Medulla oblongata (tissue), 1 donor: Measurements from ENCODE around the gene TTBK2.
"Not testable (repeated sequence)": the region's sequence is repeated elsewhere in the genome, so short reads cannot be mapped to it uniquely, and the experiment has no call there.

Source experiments
- DNase-seq: peaks from one replicate; pipeline ENCODE4 v3.0.0-alpha.2; 2015; ENCODE audit errors: extremely low spot score

The TTBK2 gene

GRCh38 chr15:42826251-42826890 lies 94.2 kb downstream of the TTBK2 start:
- no peak for DNase-seq

GRCh38 chr15:42825599-42825998 lies 95.0 kb downstream of the TTBK2 start:
- DNase-seq, result no peak

GRCh38 chr15:42820811-42821210 lies 99.8 kb downstream of the TTBK2 start:
- DNase-seq, result no peak

- DNase-seq, result no peak
Observed at GRCh38 chr15:42819786-42820185, 100.8 kb downstream of the TTBK2 start.

GRCh38 chr15:42811433-42811832 lies 109.1 kb downstream of the TTBK2 start:
- DNase-seq, result no peak

DNA sequence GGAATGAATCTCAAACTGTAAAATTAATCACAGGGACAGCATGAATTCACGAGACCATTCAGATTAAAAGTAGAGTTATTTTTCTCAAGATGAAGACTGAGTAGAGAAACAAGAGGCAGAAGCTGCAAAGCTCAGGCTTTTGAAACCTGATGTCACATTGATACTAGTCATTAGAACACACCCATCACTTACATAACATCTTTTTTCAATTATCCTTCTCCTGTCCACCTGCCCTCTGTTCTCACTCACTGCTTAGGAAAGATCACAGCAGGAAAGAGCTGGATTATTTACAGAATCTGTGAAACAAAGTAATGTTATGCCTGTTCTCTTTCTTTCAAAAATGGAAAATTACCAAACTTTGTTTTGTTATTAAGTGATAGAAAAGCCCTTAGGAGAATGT lies 111.7 kb downstream of the TTBK2 start:
- no peak for DNase-seq

DNA sequence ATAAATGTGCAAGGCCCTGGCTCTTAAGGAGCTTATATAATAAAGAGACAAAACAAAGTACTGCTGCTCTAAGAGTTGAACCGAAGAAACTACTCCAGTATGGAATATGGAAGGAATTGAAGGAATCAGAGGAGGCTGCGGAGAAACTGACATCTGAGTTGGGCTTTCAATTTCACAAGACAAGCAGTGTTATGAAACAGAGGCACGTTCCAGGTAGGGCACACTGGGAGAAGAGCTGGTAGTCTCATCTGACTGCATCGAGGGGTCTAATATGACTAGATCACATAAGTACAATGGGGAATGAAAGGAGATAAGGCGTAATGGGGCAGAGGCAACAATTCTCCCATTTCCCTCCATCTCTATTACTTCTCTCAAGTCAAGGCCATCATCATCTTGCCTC lies 115.3 kb downstream of the TTBK2 start:
- DNase-seq, result no peak

- DNase-seq, result no peak
Observed at GRCh38 chr15:42804739-42805138, 115.8 kb downstream of the TTBK2 start.

DNA sequence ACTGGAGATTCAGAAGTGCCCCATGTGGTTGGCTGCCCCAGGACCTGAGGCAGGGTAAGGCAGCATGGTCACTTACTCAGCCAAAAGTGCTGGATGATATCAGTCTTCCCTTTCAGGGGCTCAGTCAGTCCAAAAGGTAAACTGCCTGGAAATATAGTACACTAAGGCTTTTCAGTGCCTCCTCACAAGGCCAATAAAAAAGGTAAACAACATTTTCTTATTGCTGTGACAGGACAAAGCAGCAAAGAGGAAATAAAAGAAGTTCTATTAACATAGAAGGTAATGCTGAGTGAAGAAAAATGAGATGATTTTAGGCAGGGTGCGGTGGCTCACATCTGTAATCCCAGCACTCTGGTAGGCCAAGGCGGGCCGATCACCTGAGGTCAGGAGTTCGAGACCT lies 117.1 kb downstream of the TTBK2 start:
- DNase-seq, result no peak

- DNase-seq, result no peak
Observed at GRCh38 chr15:42802168-42802567, 118.4 kb downstream of the TTBK2 start.

DNA sequence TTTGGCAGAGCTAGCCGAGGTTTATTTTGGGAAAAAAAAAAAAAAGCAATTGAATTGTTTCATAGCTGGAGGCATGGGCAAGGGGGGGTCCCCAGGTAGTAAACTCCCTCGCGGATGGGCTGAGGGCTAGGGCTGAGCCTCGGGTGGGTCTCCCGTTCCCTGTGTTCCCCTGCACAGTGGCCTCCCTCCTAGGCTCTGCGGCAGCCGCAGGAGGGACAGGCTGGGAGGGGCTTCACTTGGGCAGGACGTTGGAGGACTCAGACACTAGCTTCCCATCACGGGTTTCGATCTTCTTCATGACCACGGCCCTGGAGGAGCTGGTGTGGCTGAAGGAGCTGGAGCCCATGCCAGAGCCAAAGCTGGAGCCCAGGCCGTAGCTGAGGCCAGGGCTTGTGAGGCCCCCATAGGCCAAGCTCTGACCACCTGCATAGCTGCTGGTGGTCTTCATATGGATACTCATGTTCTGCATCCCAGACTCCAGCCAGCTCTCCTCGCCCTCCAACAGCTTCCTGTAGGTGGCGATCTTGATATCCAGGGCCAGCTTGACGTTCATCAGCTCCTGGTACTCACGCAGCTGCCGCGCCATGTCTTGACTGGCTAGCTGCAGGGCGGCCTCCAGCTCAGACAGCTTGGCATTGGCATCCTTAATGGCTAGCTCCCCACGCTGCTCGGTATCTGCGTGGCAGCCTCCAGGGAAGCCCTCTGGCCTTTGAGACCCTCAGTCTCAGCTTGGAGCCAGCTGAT lies 119.7 kb downstream of the TTBK2 start:
- DNase-seq, result no peak

DNA sequence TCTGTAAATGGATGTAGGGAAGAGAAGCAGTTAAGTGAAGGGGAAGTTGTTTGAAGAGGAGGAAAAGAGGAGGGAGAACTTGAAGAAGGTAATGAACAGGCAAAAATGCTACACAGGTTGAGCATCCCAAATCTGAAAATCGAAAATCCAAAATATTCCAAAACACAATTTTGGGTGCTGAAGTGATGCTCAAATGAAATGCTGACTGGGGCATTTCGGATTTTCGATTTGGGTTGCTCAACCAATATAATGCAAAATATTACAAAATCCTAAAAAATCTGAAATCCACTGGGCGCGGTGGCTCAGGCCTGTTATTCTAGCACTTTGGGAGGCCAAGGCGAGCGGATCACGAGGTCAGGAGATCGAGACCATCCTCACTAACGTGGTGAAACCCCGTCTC lies 121.8 kb downstream of the TTBK2 start:
- no peak for DNase-seq

GRCh38 chr15:42796955-42797782 lies 123.4 kb downstream of the TTBK2 start:
- DNase-seq, result no peak

GRCh38 chr15:42788725-42789124 lies 131.9 kb downstream of the TTBK2 start:
- no peak for DNase-seq

DNA sequence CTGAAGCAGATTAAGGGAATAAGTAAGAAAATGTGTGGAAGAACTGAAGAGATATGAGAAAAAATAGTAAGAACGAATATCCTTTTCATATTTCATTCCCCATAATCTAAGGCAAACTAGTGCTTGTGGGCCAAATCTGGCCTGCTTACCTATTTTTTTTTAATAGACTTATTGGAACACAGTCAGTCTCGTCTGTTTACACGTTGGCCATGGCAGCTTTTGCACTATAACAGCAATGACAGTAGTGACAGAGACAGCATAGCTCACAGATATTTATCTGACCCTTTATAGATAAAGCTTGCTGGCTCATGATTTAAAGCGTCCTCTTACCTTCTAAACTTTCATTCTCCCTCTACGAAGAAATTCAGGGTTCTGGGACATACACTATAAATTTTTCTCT lies 133.6 kb downstream of the TTBK2 start:
- no peak for DNase-seq

GRCh38 chr15:42785569-42785968 lies 135.0 kb downstream of the TTBK2 start:
- no peak for DNase-seq

GRCh38 chr15:42784705-42785104 lies 135.9 kb downstream of the TTBK2 start:
- DNase-seq, result no peak

GRCh38 chr15:42782716-42783115 lies 137.9 kb downstream of the TTBK2 start:
- DNase-seq, result no peak

GRCh38 chr15:42775416-42775815 lies 145.2 kb downstream of the TTBK2 start:
- no peak for DNase-seq

GRCh38 chr15:42772901-42773300 lies 147.7 kb downstream of the TTBK2 start:
- DNase-seq, result no peak

- DNase-seq, result peak; percentile 43
Observed at GRCh38 chr15:42772144-42772543, 148.4 kb downstream of the TTBK2 start.

DNA sequence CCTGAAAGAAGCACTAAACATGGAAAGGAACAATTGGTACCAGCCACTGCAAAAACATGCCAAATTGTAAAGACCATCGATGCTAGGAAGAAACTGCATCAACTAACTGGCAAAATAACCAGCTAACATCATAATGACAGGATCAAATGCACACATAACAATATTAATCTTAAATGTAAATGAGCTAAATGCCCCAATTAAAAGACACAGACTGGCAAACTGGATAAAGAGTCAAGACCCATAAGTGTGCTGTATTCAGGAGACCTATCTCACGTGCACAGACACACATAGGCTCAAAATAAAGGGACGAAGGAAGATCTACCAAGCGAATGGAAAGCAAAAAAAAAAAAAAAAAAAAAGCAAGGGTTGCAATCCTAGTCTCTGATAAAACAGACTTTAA lies 154.5 kb downstream of the TTBK2 start:
- not testable (repeated sequence) for DNase-seq
